Measurements from ENCODE around the gene REEP6. TPM values are rescaled to one million over a fixed set of nuclear protein-coding genes. Genes with fewer than 3 reads are reported as not detected.

The REEP6 gene
- 1.1 and 2.0 TPM in 2 replicates for total RNA-seq

GRCh38 chr19:1491114-1491848 lies at the start of gene REEP6:
Gene REEP6 (plus strand): TSS chr19:1491181. CDS start chr19:1491270, 89 bp downstream.

GRCh38 chr19:1449467-1450442 lies 41.2 kb upstream of the REEP6 start, which contains the start of gene APC2:
Gene APC2 (plus strand): TSS chr19:1450121. CDS start chr19:1453002, 2,881 bp downstream.

GRCh38 chr19:1478934-1479707 lies 11.9 kb upstream of the REEP6 start, which contains the start of gene C19orf25:
Gene C19orf25 (minus strand): TSS chr19:1479215. CDS start chr19:1478903, 312 bp downstream.

DNA sequence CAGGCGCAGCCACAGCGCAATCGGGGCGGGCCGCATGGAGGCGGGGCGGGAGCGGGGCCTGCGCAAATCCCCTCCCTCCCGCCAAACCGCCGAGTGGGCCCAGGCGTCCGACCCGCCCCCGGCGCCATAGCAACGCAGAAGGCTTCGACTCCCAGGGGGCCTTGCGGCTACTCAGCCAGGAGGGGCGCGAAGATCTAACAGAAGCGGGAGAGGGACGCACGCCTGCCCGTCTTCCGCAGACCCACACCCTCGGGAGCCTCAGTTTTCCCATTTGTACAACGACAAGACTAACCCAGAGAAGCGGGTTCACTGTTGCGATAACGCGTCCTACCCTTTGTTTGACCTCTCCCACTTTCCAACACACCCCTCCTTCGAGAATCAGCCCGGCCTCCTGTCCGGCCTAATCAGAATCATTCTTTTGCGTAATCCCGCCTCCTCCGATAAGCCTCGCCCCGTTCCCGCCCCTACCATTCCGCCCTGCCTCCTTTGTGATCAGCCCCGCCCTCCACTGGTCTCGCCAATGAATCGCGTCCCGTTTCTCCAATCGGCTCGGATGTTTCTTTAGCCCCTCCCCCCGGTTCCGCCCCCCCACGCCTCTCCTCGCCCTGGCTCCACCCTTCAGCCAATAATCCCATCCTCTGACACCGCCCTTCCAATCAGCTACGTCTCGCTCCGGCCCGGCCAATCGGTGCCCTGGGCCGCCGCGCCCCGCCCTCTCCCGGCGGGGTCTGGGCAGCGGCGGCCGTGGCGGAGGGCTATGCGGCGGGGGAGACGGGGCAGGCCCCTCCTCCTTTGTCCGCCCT lies 469 bp upstream of the REEP6 start, which contains the start of gene PCSK4:
TSS of gene PCSK4 (minus strand) at position 40 of the 803 bp plus-strand sequence. CDS start at position 36, 4 bp downstream.

DNA sequence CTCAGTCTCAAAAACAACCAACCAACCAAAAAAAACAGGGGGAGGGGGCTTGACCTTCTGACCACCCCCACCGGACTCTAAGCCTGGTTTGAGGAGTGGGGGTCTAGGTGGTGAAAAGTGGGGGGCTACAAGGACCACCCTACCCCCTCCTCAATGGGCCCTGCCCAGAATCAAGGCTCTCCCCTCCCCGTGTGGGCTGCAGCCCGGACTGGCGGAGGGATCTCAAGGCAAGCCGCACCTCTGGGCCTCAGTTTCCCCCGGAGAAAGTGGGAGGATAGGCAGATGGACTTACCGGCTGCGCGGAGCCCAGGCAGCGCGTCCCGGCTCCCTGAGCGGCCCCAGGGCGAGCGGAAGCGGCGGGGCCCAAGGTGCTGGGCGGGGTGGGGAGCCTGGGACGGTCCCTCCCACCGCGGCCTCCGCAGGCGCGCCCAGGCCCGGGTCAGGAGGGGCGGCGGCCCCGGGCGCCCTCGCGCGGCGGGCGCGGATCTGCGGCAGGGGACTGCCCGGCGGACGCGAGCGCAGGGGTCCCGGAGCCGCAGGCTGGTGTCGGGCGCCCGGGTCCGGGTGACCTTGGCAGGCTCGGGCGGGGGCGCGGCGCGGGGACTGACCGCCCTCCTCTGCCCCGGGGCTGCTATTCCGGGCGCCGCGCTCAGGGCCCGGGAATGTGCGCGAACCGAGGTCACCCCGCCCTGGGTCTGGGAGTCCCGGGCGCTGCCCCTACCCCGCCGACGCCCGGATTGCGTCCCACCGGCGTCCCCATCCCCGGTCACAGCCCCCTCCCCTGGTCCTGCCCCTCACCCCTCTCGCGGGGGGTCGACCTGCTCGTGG lies 21.9 kb downstream of the REEP6 start, which contains the start of gene ADAMTSL5:
TSS of gene ADAMTSL5 (minus strand) at position 349 of the 828 bp plus-strand sequence. CDS start 2,076 bp downstream, outside the sequence.

GRCh38 chr19:1523412-1524286 lies 32.7 kb downstream of the REEP6 start, which contains the start of gene PLK5:
Gene PLK5 (plus strand): TSS chr19:1524077. CDS start chr19:1526997, 2,920 bp downstream.

Other genes starting within 250 kb of the REEP6 start
- gene ATP5F1D, start 249.4 kb upstream of the REEP6 start, total RNA-seq, result 18.2 and 21.5 TPM in 2 replicates
- gene MIDN, start 242.6 kb upstream of the REEP6 start, total RNA-seq, result 10.0 and 12.9 TPM in 2 replicates
- gene CIRBP, start 221.8 kb upstream of the REEP6 start, total RNA-seq, result 222 and 279 TPM in 2 replicates
- 19.6 and 26.2 TPM in 2 replicates for gene FAM174C, start 215.7 kb upstream of the REEP6 start, total RNA-seq
- not detected in 2 replicates for gene EFNA2, start 205.3 kb upstream of the REEP6 start, total RNA-seq
- gene NDUFS7, start 107.3 kb upstream of the REEP6 start, total RNA-seq, result 51.8 and 58.7 TPM in 2 replicates
- gene GAMT, start 89.6 kb upstream of the REEP6 start, total RNA-seq, result 29.0 and 36.1 TPM in 2 replicates
- 34.7 and 42.2 TPM in 2 replicates for gene DAZAP1, start 83.6 kb upstream of the REEP6 start, total RNA-seq
- gene RPS15, start 52.8 kb upstream of the REEP6 start, total RNA-seq, result 387 and 450 TPM in 2 replicates
- gene APC2, start 41.1 kb upstream of the REEP6 start, total RNA-seq, result 0.09 and 0.28 TPM in 2 replicates
- 19.2 and 19.6 TPM in 2 replicates for gene C19orf25, start 12.0 kb upstream of the REEP6 start, total RNA-seq
- 1.3 and 1.6 TPM in 2 replicates for gene PCSK4, start 831 bp upstream of the REEP6 start, total RNA-seq
- gene ADAMTSL5, start 21.8 kb downstream of the REEP6 start, total RNA-seq, result 2.1 and 3.1 TPM in 2 replicates
- gene PLK5, start 32.9 kb downstream of the REEP6 start, total RNA-seq, result not detected in 2 replicates
- gene MEX3D, start 77.1 kb downstream of the REEP6 start, total RNA-seq, result 25.0 and 35.4 TPM in 2 replicates
- gene MBD3, start 101.7 kb downstream of the REEP6 start, total RNA-seq, result 63.1 and 83.3 TPM in 2 replicates
- gene UQCR11, start 114.3 kb downstream of the REEP6 start, total RNA-seq, result 125 and 134 TPM in 2 replicates
- gene TCF3, start 161.4 kb downstream of the REEP6 start, total RNA-seq, result 36.6 and 47.9 TPM in 2 replicates